Activated naive CD8-positive, alpha-beta T cell treated with anti-CD3 and anti-CD28 coated beads, Interleukin-2, amount 10 ng/mL, durations not matched to agents 7 days and 5 days (primary cell): ENCODE results near the gene APRT. TPM values are rescaled to one million over a fixed set of nuclear protein-coding genes. Genes with fewer than 3 reads are reported as not detected.

Experiments used
- ATAC-seq: fragments of 150-1000 bp; cut with Tn5 transposase; one replicate; pipeline ENCODE4 v1.10.0; 2021; ENCODE audit warnings: low read depth, moderate library complexity
- POLR2A ChIA-PET: fragments of 350-600 bp; sonication (Branson Sonifier 250); formaldehyde crosslinking; loops from one replicate; lab custom pipeline; 2021; ENCODE audit warnings: antibody characterized with exemption; lab: Charles Lee
- DNase-seq: peaks from one replicate; pipeline ENCODE4 v3.0.0; 2021
- H3K27ac Mint-ChIP-seq: one replicate; pipeline ENCODE4 v1.8.0; 2022; ENCODE audit warnings: mild to moderate bottlenecking, mixed read lengths
- H3K27me3 Mint-ChIP-seq: one replicate; pipeline ENCODE4 v1.8.0; 2022; ENCODE audit warnings: mild to moderate bottlenecking, moderate library complexity, mixed read lengths
- H3K36me3 Mint-ChIP-seq: one replicate; pipeline ENCODE4 v1.8.0; 2021; ENCODE audit warnings: mild to moderate bottlenecking, mixed read lengths
- H3K4me1 Mint-ChIP-seq: one replicate; pipeline ENCODE4 v1.8.0; 2021; ENCODE audit warnings: mixed read lengths
- H3K4me3 Mint-ChIP-seq: one replicate; pipeline ENCODE4 v1.8.0; 2022; ENCODE audit warnings: mild to moderate bottlenecking, moderate library complexity, mixed read lengths
- H3K9me3 Mint-ChIP-seq: one replicate; pipeline ENCODE4 v1.8.0; 2021; ENCODE audit warnings: mixed read lengths
- total RNA-seq, 2 experiments: library from RNA; stranded (reverse); gene quantifications; one replicate each; pipeline ENCODE4 v1.2.3, GENCODE V29; 2021

Gene APRT
- total RNA-seq, 2 experiments from 2014 or later, result 124 to 139 TPM

DNA sequence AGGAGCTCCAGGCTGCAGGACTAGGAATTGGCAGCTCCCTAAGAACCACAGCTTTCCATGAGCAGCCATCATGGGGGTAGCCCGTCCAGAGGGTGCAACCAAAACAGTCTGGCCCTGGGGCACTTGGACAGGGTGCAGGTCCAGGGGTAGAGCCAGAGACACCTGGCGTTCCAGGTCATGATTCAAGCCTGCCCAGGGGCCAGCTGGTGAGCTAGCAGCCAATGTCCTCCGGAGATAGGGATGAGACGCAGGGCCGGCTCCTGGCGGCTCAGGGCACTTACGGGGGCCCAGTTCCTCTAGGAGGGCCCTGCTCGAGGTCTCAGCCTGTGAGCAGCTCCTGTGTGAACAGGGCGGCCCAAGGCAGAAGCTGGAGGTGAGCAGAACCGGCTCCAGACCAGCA is 48.8 kb downstream of the APRT start:
- Mint-ChIP-seq H3K27ac (no peak overlapping the region), H3K36me3 (no peaks in the 10 kb centered on the region), H3K4me3 (no peak overlapping the region), H3K9me3 (no peaks in the 10 kb centered on the region), H3K27me3 (no peaks in the 10 kb centered on the region), H3K4me1 (peaks cover 17% of the 10 kb centered on the region)
- DNase-seq (no peak), ATAC-seq (no peak)
- POLR2A ChIA-PET, result interaction anchor here (1.3 kb wide), 1 partner anchor 18 kb away, joined by 3 read pairs; no protein-coding TSS in a partner anchor

DNA sequence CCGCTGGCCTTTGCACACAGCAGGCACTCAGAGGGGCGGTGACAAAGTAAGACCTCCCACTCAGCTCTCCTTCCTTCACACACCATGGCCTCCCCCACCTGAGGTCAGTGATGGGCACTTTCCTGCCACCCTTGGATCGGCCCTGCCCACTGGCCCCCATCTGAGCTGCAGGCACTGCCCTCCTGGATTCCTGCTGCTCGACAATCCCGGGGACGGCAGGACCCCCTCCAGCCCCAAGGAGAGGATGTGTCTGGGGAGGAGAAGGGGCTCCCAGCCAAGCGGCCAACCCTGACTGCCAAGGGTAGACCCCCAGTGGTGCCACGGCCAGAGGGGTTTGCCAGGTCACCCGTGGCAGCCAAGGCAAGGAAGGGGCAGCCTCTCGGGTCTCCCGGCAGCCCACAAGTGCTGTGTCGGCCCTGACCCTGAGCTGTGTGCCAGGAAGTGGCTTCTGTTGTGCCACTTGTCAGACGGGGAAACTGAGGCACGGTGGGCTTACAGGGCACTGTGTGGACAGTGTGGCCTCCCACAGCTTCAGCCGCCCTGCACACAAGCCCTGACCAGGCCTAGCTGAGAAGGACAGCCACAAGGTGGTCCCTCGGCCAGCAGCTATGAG is 49.4 kb downstream of the APRT start:
- no peak overlapping the region for H3K27ac Mint-ChIP-seq
- DNase-seq, result no peak

DNA sequence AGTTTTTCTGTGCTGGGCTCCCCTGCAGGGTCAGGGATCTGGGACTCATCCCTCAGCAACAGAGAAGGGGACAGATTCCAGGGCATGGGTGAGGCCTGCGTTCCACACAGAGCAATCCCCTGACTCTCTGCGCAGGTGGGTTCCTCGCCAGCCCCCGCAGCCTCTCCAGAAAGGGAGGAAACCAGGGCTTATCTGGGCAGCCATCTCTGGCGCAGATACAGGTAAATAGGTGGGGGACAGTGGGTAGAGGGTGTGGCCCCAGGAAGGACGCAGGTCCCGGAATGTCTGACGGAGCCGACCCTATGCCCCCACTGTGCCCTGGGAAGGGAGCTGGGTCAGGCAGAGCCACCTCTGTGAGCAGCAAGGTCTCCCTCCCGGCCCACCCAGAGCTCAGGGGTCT is 49.9 kb downstream of the APRT start:
- ATAC-seq (no peak), DNase-seq (no peak)
- no peak overlapping the region for H3K4me3 Mint-ChIP-seq
- no peaks in the 10 kb centered on the region for H3K36me3 Mint-ChIP-seq
- no peak overlapping the region for H3K27ac Mint-ChIP-seq
- POLR2A ChIA-PET, result interaction anchor here (1.3 kb wide), 1 partner anchor 19 kb away, joined by 3 read pairs; no protein-coding TSS in a partner anchor
- H3K27me3 Mint-ChIP-seq, result no peaks in the 10 kb centered on the region
- H3K4me1 Mint-ChIP-seq, result peaks cover 10% of the 10 kb centered on the region
- no peaks in the 10 kb centered on the region for H3K9me3 Mint-ChIP-seq

More for the DNA sequence above, 49.4 kb downstream of the APRT start:
- Mint-ChIP-seq H3K27me3 (no peaks in the 10 kb centered on the region), H3K9me3 (no peaks in the 10 kb centered on the region), H3K4me1 (peaks cover 14% of the 10 kb centered on the region), H3K4me3 (no peak overlapping the region), H3K36me3 (no peaks in the 10 kb centered on the region)
- no peak for ATAC-seq
- POLR2A ChIA-PET, result interaction anchor here (1.3 kb wide), 1 partner anchor 19 kb away, joined by 3 read pairs; no protein-coding TSS in a partner anchor

DNA sequence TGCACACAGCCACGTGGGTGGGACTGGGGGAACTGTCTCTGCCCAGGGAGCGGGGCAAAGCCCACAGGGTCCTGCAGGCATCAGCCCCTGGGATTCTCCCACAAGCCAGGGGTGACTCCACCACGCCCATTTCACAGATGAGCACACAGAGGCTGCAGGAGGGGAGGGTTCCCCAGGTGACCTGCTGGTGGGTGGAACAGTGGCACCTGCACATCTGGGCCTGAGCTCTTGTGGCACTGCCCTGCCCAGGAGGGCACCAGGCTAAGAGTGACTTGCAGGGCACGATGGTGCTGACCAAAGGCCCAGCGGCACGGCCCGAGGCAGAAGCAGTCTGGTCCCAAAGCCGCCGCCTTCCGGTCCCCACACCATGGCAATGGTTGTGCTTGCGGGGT is 50.6 kb downstream of the APRT start:
- ATAC-seq (no peak), DNase-seq (no peak)
- Mint-ChIP-seq H3K36me3 (no peaks in the 10 kb centered on the region), H3K27me3 (no peaks in the 10 kb centered on the region), H3K27ac (no peak overlapping the region), H3K4me3 (no peak overlapping the region), H3K4me1 (peaks cover 9% of the 10 kb centered on the region), H3K9me3 (no peaks in the 10 kb centered on the region)
- POLR2A ChIA-PET, result no interaction called here

DNA sequence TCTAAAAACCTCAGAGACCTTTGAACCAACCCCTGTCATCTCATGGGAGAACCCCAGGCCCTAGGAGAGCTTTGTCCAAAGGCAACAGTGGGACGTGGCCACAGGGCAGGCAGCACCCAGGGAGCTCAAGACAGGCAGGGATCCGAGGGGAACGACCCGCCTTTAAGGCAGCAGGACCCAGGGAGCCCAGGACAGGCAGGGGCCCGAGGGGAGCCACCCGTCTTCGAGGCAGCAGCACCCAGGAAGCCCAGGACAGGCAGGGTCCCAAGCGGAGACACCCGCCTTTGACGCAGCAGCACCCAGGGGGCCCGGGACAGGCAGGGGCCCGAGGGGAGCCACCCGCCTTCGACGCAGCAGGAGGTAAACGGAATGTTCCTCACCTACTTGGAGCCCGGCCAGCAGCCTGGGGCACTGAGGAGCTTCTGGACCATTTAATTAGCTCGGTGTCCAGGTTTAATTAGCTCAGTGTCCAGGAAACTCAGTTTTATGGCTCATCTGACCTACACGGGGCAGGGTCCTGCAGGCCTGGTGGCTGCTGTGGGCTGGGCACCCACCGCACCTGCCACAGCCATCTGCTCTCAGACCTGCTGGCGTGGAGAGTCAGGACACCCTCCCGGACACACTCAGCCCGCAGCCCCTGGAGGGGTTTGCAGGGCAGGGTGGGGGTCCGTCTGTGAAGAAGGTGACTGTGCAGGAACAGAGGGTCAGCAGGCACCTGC is 51.1 kb downstream of the APRT start:
- no peak overlapping the region for H3K27ac Mint-ChIP-seq
- peaks cover 9% of the 10 kb centered on the region for H3K4me1 Mint-ChIP-seq
- no peak overlapping the region for H3K4me3 Mint-ChIP-seq
- no peak for DNase-seq
- no peaks in the 10 kb centered on the region for H3K36me3 Mint-ChIP-seq
- no peak for ATAC-seq
- H3K9me3 Mint-ChIP-seq, result no peaks in the 10 kb centered on the region
- H3K27me3 Mint-ChIP-seq, result no peaks in the 10 kb centered on the region
- POLR2A ChIA-PET, result no interaction called here

DNA sequence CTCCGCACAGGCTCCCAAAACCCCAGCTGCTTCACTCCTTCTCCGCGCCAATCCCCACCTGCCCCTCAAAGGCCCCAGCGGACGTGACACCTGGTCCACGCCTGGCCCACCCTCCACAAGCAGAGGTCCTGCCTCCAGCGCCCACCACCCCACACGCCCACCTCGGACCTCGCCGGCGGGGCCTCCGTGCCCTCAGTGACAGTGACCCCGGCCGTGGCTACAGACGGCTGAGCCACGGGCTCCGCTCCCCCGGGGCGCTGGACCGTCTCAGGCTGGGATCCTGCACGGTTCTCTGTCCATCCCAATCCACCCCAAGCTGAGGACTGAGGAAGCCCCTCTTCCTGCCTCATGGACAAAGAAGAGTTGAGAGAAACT is 51.8 kb downstream of the APRT start:
- H3K27me3 Mint-ChIP-seq, result no peaks in the 10 kb centered on the region
- H3K36me3 Mint-ChIP-seq, result no peaks in the 10 kb centered on the region
- DNase-seq, result no peak
- H3K9me3 Mint-ChIP-seq, result no peaks in the 10 kb centered on the region
- H3K4me3 Mint-ChIP-seq, result no peak overlapping the region
- H3K4me1 Mint-ChIP-seq, result peaks cover 11% of the 10 kb centered on the region
- no peak overlapping the region for H3K27ac Mint-ChIP-seq
- no peak for ATAC-seq
- POLR2A ChIA-PET, result interaction anchor here (1.0 kb wide), 1 partner anchor 21 kb away, joined by 3 read pairs; no protein-coding TSS in a partner anchor

Other genes with a start within 250 kb of the APRT start
- 10 to 100 TPM; 83.4 to 88.7 TPM for gene ZC3H18, start 241.5 kb downstream of the APRT start, total RNA-seq
- under 1 TPM in 1 of 2 experiments, not detected in 1; 0.68 TPM for gene IL17C, start 173.4 kb downstream of the APRT start, total RNA-seq
- gene CYBA, start 160.9 kb downstream of the APRT start, total RNA-seq, result 100 to 1,000 TPM; 505 to 513 TPM
- gene MVD, start 148.8 kb downstream of the APRT start, total RNA-seq, result 10 to 100 TPM; 80.7 to 84.2 TPM
- 10 to 100 TPM; 14.4 to 15.0 TPM for gene SNAI3, start 125.4 kb downstream of the APRT start, total RNA-seq
- gene RNF166, start 105.5 kb downstream of the APRT start, total RNA-seq, result 100 to 1,000 TPM; 227 to 229 TPM
- gene CTU2, start 105.4 kb downstream of the APRT start, total RNA-seq, result 10 to 100 TPM; 22.8 to 25.7 TPM
- gene PIEZO1, start 26.7 kb downstream of the APRT start, total RNA-seq, result 100 to 1,000 TPM; 206 to 220 TPM
- gene CDT1, start 8.1 kb downstream of the APRT start, total RNA-seq, result 100 to 1,000 TPM; 135 to 140 TPM
- 10 to 100 TPM; 50.9 to 51.8 TPM for gene GALNS, start 45.0 kb upstream of the APRT start, total RNA-seq
- gene TRAPPC2L, start 45.2 kb upstream of the APRT start, total RNA-seq, result 10 to 100 TPM; 47.4 to 50.9 TPM
- gene PABPN1L, start 54.7 kb upstream of the APRT start, total RNA-seq, result not detected
- gene CBFA2T3, start 165.3 kb upstream of the APRT start, total RNA-seq, result under 1 TPM; 0.08 to 0.26 TPM